ENCODE data around the gene CTIF.

- no peak for TF ChIP-seq CTCF (IDR thresholded peaks at IDR 0.05; ENCODE audit: poor library complexity)
- TF ChIP-seq EZH2phosphoT487 (IDR thresholded peaks at IDR 0.05; ENCODE audit: low read depth, severe bottlenecking, unreplicated experiment) = no peak
Measured at GRCh38 chr18:48766026-48766425, 227.2 kb downstream of the CTIF start.

Data from hepatocyte (in vitro differentiated cells).